ENCODE measurements around the gene GULP1.

Gene GULP1

GRCh38 chr2:188326290-188326668 is 34.6 kb downstream of the GULP1 start:
- DNase-seq (ENCODE audit: low spot score) = no peak

- no peak for DNase-seq (ENCODE audit: low spot score)
These were observed 35.1 kb downstream of the GULP1 start for GRCh38 chr2:188326669-188327301.

- DNase-seq (ENCODE audit: low spot score) = no peak
These were observed 36.0 kb downstream of the GULP1 start for GRCh38 chr2:188327518-188328213.

- DNase-seq (ENCODE audit: low spot score) = no peak
These were observed 36.7 kb downstream of the GULP1 start for GRCh38 chr2:188328419-188328818.

- no peak for DNase-seq (ENCODE audit: low spot score)
These were observed 38.8 kb downstream of the GULP1 start for GRCh38 chr2:188330316-188331053.

GRCh38 chr2:188332619-188333018 is 40.9 kb downstream of the GULP1 start:
- no peak for DNase-seq (ENCODE audit: low spot score)

- DNase-seq (ENCODE audit: low spot score) = no peak
These were observed 42.3 kb downstream of the GULP1 start for GRCh38 chr2:188333751-188334524.

- no peak for DNase-seq (ENCODE audit: low spot score)
These were observed 46.8 kb downstream of the GULP1 start for GRCh38 chr2:188338463-188338862.

GRCh38 chr2:188340257-188340656 is 48.6 kb downstream of the GULP1 start:
- DNase-seq (ENCODE audit: low spot score) = no peak

- no peak for DNase-seq (ENCODE audit: low spot score)
These were observed 53.3 kb downstream of the GULP1 start for GRCh38 chr2:188345020-188345419.

- DNase-seq (ENCODE audit: low spot score) = no peak
These were observed 53.8 kb downstream of the GULP1 start for GRCh38 chr2:188345426-188345825.

- no peak for DNase-seq (ENCODE audit: low spot score)
These were observed 54.3 kb downstream of the GULP1 start for GRCh38 chr2:188345831-188346458.

- no peak for DNase-seq (ENCODE audit: low spot score)
These were observed 57.3 kb downstream of the GULP1 start for GRCh38 chr2:188349019-188349418.

GRCh38 chr2:188353282-188353681 is 61.6 kb downstream of the GULP1 start:
- no peak for DNase-seq (ENCODE audit: low spot score)

- no peak for DNase-seq (ENCODE audit: low spot score)
These were observed 69.0 kb downstream of the GULP1 start for GRCh38 chr2:188360485-188361263.

- DNase-seq (ENCODE audit: low spot score) = no peak
These were observed 72.5 kb downstream of the GULP1 start for GRCh38 chr2:188364033-188364630.

GRCh38 chr2:188365058-188365641 is 73.5 kb downstream of the GULP1 start:
- DNase-seq (ENCODE audit: low spot score) = no peak

GRCh38 chr2:188367164-188367563 is 75.5 kb downstream of the GULP1 start:
- DNase-seq (ENCODE audit: low spot score) = no peak

GRCh38 chr2:188369365-188369764 is 77.7 kb downstream of the GULP1 start:
- DNase-seq (ENCODE audit: low spot score) = peak; percentile 59

GRCh38 chr2:188378371-188378950 is 86.8 kb downstream of the GULP1 start:
- DNase-seq (ENCODE audit: low spot score) = no peak
